Smooth muscle cell (in vitro differentiated cells): ENCODE measurements around the gene AVL9. TPM values are rescaled to one million over a fixed set of nuclear protein-coding genes. Genes with fewer than 3 reads are reported as not detected.
"Not testable (repeated sequence)": the region's sequence is repeated elsewhere in the genome, so short reads cannot be mapped to it uniquely, and the experiment has no call there.

ENCODE experiments used
- DNase-seq: peaks from one replicate; lab custom pipeline; 2025; ENCODE audit not compliant: unreplicated experiment; lab: John Stamatoyannopoulos, UW
- H2AFZ ChIP-seq: fragments of 200-600 bp; sonication (generic); 2 replicates; pipeline ENCODE4 v1.6.0; 2016; ENCODE audit warnings: antibody characterized with exemption, low read depth, mild to moderate bottlenecking
- H3F3A ChIP-seq: fragments of 200-600 bp; sonication (generic); 2 replicates; pipeline ENCODE4 v1.6.0; 2017; ENCODE audit warnings: antibody characterized with exemption, low read depth
- H3K27ac ChIP-seq: fragments of 200-600 bp; sonication (generic); 2 replicates; pipeline ENCODE4 v1.5.1; 2016; ENCODE audit warnings: low read depth, mild to moderate bottlenecking
- H3K27me3 ChIP-seq: fragments of 200-600 bp; sonication (generic); 2 replicates; pipeline ENCODE4 v1.6.1; 2016; ENCODE audit warnings: low read depth, mild to moderate bottlenecking
- H3K36me3 ChIP-seq: fragments of 200-600 bp; sonication (generic); 2 replicates; pipeline ENCODE4 v1.5.1; 2016; ENCODE audit warnings: low read depth
- H3K4me1 ChIP-seq: fragments of 200-600 bp; sonication (generic); 2 replicates; pipeline ENCODE4 v1.5.1; 2016; ENCODE audit warnings: low read depth
- H3K4me2 ChIP-seq: fragments of 200-600 bp; sonication (generic); 2 replicates; pipeline ENCODE4 v1.6.0; 2016; ENCODE audit warnings: mild to moderate bottlenecking
- H3K4me3 ChIP-seq: fragments of 200-600 bp; sonication (generic); 2 replicates; pipeline ENCODE4 v1.5.1; 2016; ENCODE audit warnings: mild to moderate bottlenecking
- H3K79me2 ChIP-seq: fragments of 200-600 bp; sonication (generic); 2 replicates; pipeline ENCODE4 v1.6.0; 2016; ENCODE audit warnings: low read depth, mild to moderate bottlenecking
- H3K9ac ChIP-seq: fragments of 200-600 bp; sonication (generic); 2 replicates; pipeline ENCODE4 v1.6.0; 2016; ENCODE audit warnings: low read depth
- H3K9me3 ChIP-seq: fragments of 200-600 bp; sonication (generic); replicated peaks from 2 replicates; pipeline ENCODE4 v1.5.1; 2016; ENCODE audit warnings: low read depth
- H4K20me1 ChIP-seq: fragments of 200-600 bp; sonication (generic); 2 replicates; pipeline ENCODE4 v1.6.0; 2016; ENCODE audit warnings: low read depth
- WGBS: methylation state at CpG from one replicate; pipeline ENCODE4 v1.1.7; 2016; ENCODE audit warnings: low lambda C conversion rate; 5-methylcytosine and 5-hydroxymethylcytosine counted together
- polyA plus RNA-seq: library from polyadenylated mRNA; unstranded; fragments of >200 nt; fragmentation: Nextera tagmentation; extraction: Ambion mirVana; gene quantifications from 2 replicates; pipeline ENCODE4 v1.2.1, GENCODE V29; 2016
- total RNA-seq: library from RNA; depleted of rRNA; stranded (reverse); fragments of >200 nt; gene quantifications from 2 replicates; pipeline ENCODE4 v1.2.3, GENCODE V29; 2014
- TF ChIP-seq, protein P1 (sequence below): fragments of 200-600 bp; sonication (generic); IDR thresholded peaks from 2 replicates; pipeline ENCODE4 v1.5.1; 2017; ENCODE audit warnings: borderline replicate concordance, mild to moderate bottlenecking, antibody characterized with exemption; ENCODE audit not compliant: insufficient read depth, poor library complexity, severe bottlenecking

AVL9 gene
- total and polyA plus RNA-seq, 2 experiments from 2014 or later, result 13.1 to 32.3 TPM

DNA sequence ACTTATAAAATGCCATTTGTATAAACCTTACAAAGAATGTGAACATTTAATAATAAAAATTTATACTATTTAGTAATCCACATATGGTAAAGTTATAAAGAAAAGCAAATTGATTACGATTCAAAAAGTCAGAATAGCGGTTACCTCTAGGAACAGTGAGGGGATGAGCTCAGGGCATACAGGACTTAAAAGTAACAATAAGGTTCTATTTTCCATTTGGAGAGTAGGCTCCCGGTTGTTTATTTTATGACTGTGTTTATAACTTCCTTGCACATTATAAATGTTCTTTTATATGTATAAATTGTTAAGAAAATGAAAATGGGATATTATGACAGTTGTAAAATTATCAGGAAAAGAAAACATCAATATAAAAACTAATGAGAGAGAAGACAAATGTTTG, 135.7 kb downstream of the AVL9 start:
- Histone ChIP-seq H3K4me1 (no peaks in the 10 kb centered on the region), H3K4me3 (no peak overlapping the region), H3K9ac (no peak overlapping the region), H4K20me1 (no peaks in the 10 kb centered on the region), H3K27ac (no peak overlapping the region), H3K27me3 (no peaks in the 10 kb centered on the region), H3F3A (no peaks in the 10 kb centered on the region), H3K79me2 (no peaks in the 10 kb centered on the region), H2AFZ (no peak overlapping the region), H3K4me2 (no peak overlapping the region), H3K36me3 (no peaks in the 10 kb centered on the region), H3K9me3 (no peaks in the 10 kb centered on the region)
- WGBS, result 78% methylated on average over 3 of the region's 3 CpGs
- TF ChIP-seq, protein P1, sequence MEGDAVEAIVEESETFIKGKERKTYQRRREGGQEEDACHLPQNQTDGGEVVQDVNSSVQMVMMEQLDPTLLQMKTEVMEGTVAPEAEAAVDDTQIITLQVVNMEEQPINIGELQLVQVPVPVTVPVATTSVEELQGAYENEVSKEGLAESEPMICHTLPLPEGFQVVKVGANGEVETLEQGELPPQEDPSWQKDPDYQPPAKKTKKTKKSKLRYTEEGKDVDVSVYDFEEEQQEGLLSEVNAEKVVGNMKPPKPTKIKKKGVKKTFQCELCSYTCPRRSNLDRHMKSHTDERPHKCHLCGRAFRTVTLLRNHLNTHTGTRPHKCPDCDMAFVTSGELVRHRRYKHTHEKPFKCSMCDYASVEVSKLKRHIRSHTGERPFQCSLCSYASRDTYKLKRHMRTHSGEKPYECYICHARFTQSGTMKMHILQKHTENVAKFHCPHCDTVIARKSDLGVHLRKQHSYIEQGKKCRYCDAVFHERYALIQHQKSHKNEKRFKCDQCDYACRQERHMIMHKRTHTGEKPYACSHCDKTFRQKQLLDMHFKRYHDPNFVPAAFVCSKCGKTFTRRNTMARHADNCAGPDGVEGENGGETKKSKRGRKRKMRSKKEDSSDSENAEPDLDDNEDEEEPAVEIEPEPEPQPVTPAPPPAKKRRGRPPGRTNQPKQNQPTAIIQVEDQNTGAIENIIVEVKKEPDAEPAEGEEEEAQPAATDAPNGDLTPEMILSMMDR, result no peak
- no peak for DNase-seq

DNA sequence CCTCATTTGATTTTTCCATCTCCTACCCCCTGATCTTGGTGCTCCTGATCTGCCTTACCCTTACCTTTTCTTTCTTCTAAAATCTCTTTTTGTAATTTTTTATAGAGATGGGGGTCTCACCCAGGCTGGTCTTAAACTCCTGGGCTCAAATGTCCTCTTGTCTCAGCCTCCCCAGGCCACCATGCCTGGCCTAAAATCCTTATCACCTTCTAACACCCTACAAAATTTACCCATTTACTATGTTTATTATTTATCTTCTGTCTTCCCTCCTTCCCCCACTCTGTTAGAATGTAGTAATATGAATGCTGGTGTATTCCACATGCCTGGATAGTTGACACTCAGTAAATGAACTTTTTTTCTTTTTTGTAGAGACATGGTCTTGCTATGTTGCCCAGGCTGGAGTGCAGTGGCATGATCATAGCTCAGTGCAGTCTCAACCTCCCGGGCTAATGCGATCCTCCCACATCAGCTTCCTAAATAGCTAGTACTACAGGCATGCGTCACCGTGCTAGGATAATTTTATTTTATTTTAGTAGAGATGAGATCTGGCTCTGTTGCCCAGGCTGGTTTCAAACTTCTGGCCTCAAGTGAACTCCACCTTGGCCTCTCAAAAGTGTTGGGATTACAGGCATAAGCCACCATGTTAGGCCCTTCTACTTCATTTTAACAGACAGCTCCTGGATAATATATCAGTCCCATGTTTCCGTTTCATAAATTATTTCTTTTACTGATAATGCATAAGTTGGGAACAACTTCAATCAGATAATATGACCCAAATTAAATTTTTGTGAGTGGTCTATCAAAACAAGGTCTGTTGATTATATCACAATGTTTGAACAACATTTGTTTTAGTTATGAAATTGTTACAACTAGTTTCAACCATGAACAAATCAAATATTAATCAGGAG, 136.6 kb downstream of the AVL9 start:
- not testable (repeated sequence) for H3K79me2 ChIP-seq, H4K20me1 ChIP-seq, H2AFZ ChIP-seq, H3K4me3 ChIP-seq, H3K9ac ChIP-seq, H3K27ac ChIP-seq, H3K4me2 ChIP-seq, DNase-seq, H3K9me3 ChIP-seq, H3K4me1 ChIP-seq, H3K36me3 ChIP-seq, H3F3A ChIP-seq, H3K27me3 ChIP-seq
- 97% methylated on average over 5 of the region's 5 CpGs for WGBS

DNA sequence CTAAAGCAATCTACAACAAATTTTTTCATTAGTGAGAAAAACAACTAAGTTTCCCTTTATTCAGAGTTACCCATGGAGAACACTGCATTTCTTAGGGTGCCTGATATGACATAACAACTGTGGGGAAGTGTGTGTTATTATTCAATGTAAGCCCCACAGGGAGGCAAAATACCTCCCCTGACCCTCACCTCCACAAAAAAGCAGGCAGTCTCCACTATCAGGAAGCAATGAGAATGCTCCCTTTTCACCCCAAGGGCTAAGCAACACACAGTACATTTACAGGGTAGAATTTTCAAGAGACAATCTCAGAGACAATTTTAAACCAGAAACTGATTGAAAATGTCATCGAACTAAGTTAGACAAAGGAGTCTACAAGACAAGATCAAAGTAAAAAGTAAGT, 138.2 kb downstream of the AVL9 start:
- H3K4me2 ChIP-seq, H3K79me2 ChIP-seq, H3K4me3 ChIP-seq, DNase-seq, H3K27ac ChIP-seq, H3F3A ChIP-seq, H3K9ac ChIP-seq, H3K9me3 ChIP-seq, H3K36me3 ChIP-seq, H3K27me3 ChIP-seq, H3K4me1 ChIP-seq, H4K20me1 ChIP-seq, H2AFZ ChIP-seq: not testable (repeated sequence)
- WGBS, result no CpG with 5 or more reads among the region's 1 CpG

DNA sequence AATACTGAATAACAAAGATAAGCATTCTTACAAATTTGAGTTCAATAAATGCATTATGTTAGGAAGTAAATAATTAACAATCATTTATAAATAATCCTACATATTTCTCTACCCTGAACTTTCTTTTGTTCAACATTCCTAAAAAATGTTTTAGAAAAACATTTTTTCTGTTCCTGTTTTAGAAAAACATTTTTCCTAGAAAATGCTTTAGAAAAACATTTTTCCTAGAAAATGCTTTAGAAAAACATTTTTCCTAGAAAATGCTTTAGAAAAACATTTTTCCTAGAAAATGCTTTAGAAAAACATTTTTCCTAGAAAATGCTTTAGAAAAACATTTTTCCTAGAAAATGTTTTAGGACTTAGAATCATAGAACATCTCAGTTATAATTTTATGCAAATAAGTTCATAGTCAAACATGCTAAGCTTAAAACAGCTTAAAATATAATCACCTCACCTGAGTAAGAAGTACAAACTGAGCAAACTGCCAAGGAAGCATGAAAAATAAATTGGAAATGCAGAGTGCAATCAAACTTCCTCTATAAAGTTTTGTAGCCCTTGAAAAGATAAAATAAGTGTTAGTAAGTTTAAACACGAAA, 139.6 kb downstream of the AVL9 start:
- H3K4me2 ChIP-seq, H3F3A ChIP-seq, H3K27ac ChIP-seq, H4K20me1 ChIP-seq, H3K27me3 ChIP-seq, H2AFZ ChIP-seq, H3K4me1 ChIP-seq, H3K79me2 ChIP-seq, H3K9me3 ChIP-seq, H3K36me3 ChIP-seq, DNase-seq, H3K4me3 ChIP-seq, H3K9ac ChIP-seq: not testable (repeated sequence)
- 80% methylated on average over 1 of the region's 1 CpG for WGBS

DNA sequence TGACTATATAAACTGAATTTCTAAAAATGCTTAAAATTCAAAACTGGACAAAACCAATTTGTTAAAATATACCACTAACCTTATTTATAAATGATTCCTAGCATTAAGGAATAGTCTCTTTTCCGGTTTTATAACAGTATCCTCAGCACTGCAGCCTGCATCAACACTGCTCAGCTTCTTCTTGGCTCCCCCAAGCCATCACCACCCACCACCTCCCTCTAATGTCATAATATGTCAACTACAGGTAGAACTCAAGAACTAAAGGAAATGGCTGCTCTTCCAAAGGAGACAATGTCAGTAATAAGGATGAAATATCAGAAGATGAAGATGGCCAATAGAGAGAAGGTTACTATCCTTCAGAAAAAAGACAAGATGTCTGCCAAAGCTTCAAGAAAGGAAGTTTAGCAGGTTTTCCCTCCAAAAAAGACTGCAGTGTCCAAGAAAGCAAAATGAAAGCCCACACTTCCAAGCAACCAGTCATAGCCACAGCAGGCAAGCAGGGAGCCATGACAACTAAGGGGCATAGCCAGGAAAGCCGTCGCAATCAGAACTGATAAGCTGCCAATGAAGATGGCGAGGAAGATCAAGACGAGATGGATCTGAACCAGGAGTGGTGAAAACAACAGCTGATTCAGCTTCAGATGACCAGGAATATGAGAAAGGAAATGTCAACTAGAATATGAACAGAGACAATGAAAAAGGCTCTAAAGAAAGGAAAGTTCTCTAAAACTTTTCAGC, 141.6 kb downstream of the AVL9 start:
- not testable (repeated sequence) for H3K36me3 ChIP-seq, H3K4me1 ChIP-seq, H3K9ac ChIP-seq, H3K27ac ChIP-seq, H3K4me3 ChIP-seq, H4K20me1 ChIP-seq, H3K4me2 ChIP-seq, DNase-seq, H3K9me3 ChIP-seq, H3F3A ChIP-seq, H3K27me3 ChIP-seq, H2AFZ ChIP-seq, H3K79me2 ChIP-seq
- WGBS, result 96% methylated on average over 5 of the region's 5 CpGs

DNA sequence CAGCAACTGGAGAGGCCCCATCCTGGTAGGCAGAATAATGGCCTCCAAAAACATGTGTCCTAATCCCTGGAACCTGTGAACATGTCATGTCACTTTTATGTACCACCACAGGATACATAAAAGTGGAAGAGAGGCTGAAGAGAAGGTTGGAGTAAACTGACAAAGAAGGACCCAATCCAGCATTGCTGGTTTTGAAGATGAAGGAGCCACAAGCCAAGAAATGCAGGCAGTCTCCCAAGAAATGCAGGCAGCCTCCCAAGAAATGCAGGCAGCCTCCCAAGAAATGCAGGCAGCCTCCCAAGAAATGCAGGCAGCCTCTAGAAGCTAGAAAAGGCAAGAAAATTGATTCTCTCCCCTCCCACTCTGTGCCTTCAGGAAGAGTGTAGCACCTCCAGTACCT, 142.3 kb downstream of the AVL9 start:
- not testable (repeated sequence) for H3K4me3 ChIP-seq, H3K4me1 ChIP-seq, H3K9me3 ChIP-seq, H3K79me2 ChIP-seq, H2AFZ ChIP-seq, H3K27ac ChIP-seq, H3K9ac ChIP-seq, H3F3A ChIP-seq, H4K20me1 ChIP-seq, H3K27me3 ChIP-seq, H3K36me3 ChIP-seq, DNase-seq, H3K4me2 ChIP-seq
